Calu3 (cell line): ENCODE results near the gene CCBE1. TPM values are rescaled to one million over a fixed set of nuclear protein-coding genes. Genes with fewer than 3 reads are reported as not detected.

Experiments
- BruUV-seq: library from RNA; stranded (reverse); fragments of 400-500 nt; replicated peaks from 2 replicates; lab custom pipeline; 2021; lab: Mats Ljungman, UMichigan
- CTCF ChIA-PET: fragments of 300-600 bp; sonication (Branson Sonifier 250); formaldehyde crosslinking; loops from one replicate; lab custom pipeline; 2022; ENCODE audit warnings: antibody characterized with exemption; lab: Charles Lee
- DNase-seq: peaks from one replicate; pipeline ENCODE4 v3.0.0; 2022
- H3K27ac Mint-ChIP-seq: one replicate; pipeline ENCODE4 v1.8.0; 2022; ENCODE audit warnings: mixed read lengths; ENCODE audit not compliant: unreplicated experiment
- H3K27me3 Mint-ChIP-seq: one replicate; pipeline ENCODE4 v1.8.0; 2022; ENCODE audit warnings: mixed read lengths; ENCODE audit not compliant: unreplicated experiment
- H3K36me3 Mint-ChIP-seq: one replicate; pipeline ENCODE4 v1.8.0; 2022; ENCODE audit warnings: mild to moderate bottlenecking, moderate library complexity, mixed read lengths; ENCODE audit not compliant: insufficient read depth, unreplicated experiment
- H3K4me1 Mint-ChIP-seq: one replicate; pipeline ENCODE4 v1.8.0; 2022; ENCODE audit warnings: mild to moderate bottlenecking, low read depth, mixed read lengths; ENCODE audit not compliant: unreplicated experiment
- H3K4me3 Mint-ChIP-seq: one replicate; pipeline ENCODE4 v1.8.0; 2022; ENCODE audit warnings: mild to moderate bottlenecking, low read depth, moderate library complexity, mixed read lengths; ENCODE audit not compliant: unreplicated experiment
- H3K9me3 Mint-ChIP-seq: one replicate; pipeline ENCODE4 v1.8.0; 2022; ENCODE audit warnings: low read depth, mixed read lengths; ENCODE audit not compliant: unreplicated experiment
- intact Hi-C: fragments of 100-400 bp; cut with micrococcal nuclease; formaldehyde crosslinking; loops from one replicate; pipeline ENCODE4 v1.10.0; 2022; ENCODE audit not compliant: unreplicated experiment
- total RNA-seq: library from RNA; stranded (reverse); gene quantifications from 2 replicates; pipeline ENCODE4 v1.2.3, GENCODE V29; 2022
- TF ChIP-seq, protein P1 (sequence below): fragments of 200-600 bp; IDR thresholded peaks from one replicate; pipeline ENCODE4 v1.8.0; 2022; ENCODE audit warnings: antibody characterized with exemption; ENCODE audit not compliant: unreplicated experiment

Gene CCBE1
- total RNA-seq, 1 experiment from 2014 or later = 0.12 TPM

- DNase-seq = no peak
- H3K36me3 Mint-ChIP-seq = no peaks in the 10 kb centered on the region
- peaks cover 33% of the 10 kb centered on the region for H3K27me3 Mint-ChIP-seq
- H3K4me3 Mint-ChIP-seq = no peak overlapping the region
- intact Hi-C loops = no loop called here
- H3K9me3 Mint-ChIP-seq = no peaks in the 10 kb centered on the region
- H3K4me1 Mint-ChIP-seq = peaks cover 14% of the 10 kb centered on the region
- H3K27ac Mint-ChIP-seq = no peak overlapping the region
- no TSS peak for BruUV-seq
- TF ChIP-seq, protein P1, sequence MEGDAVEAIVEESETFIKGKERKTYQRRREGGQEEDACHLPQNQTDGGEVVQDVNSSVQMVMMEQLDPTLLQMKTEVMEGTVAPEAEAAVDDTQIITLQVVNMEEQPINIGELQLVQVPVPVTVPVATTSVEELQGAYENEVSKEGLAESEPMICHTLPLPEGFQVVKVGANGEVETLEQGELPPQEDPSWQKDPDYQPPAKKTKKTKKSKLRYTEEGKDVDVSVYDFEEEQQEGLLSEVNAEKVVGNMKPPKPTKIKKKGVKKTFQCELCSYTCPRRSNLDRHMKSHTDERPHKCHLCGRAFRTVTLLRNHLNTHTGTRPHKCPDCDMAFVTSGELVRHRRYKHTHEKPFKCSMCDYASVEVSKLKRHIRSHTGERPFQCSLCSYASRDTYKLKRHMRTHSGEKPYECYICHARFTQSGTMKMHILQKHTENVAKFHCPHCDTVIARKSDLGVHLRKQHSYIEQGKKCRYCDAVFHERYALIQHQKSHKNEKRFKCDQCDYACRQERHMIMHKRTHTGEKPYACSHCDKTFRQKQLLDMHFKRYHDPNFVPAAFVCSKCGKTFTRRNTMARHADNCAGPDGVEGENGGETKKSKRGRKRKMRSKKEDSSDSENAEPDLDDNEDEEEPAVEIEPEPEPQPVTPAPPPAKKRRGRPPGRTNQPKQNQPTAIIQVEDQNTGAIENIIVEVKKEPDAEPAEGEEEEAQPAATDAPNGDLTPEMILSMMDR = no peak
- CTCF ChIA-PET = interaction anchor here (0.6 to 0.9 kb wide), 2 partner anchors 11 to 176 kb away, joined by 3 read pairs; no protein-coding TSS in a partner anchor
Measured at GRCh38 chr18:59660786-59661743, 36.2 kb downstream of the CCBE1 start.

GRCh38 chr18:59660366-59660765, 36.9 kb downstream of the CCBE1 start:
- peaks cover 14% of the 10 kb centered on the region for H3K4me1 Mint-ChIP-seq
- BruUV-seq = no TSS peak

DNA sequence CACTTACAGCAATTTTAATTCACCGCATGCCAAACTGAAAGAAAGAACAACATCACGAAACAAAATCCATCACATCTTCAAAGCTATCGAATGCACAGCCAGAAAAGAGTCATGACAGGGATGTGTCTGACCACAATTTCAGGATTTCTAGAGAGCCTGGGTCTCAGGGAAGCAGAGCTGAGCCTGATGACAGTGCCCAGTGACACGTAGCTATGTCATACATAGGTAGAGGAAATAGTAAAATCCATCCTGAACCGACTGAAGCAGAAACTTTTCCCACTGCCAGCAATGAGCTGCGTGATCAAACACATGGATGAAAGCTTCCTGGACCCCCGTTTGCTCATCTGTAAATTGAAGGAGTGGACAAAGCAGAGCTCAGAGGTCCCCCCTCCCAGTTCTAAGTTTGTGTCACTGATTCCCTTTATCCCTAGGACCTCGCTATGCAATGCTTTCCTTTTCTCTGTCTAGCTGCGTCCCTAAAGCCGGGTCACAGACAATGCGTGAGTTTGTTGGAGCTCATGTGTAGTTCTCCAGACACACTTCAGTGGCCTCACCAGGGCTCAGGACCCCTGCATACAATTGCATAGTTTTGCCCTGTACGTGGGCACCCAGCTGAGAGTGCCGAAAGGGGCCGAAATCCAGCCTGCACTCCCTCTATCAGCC, 37.6 kb downstream of the CCBE1 start:
- TF ChIP-seq, protein P1 = no peak
- DNase-seq = no peak
- Mint-ChIP-seq H3K4me3 (no peak overlapping the region), H3K27me3 (peaks cover 23% of the 10 kb centered on the region), H3K27ac (no peak overlapping the region), H3K36me3 (no peaks in the 10 kb centered on the region), H3K9me3 (no peaks in the 10 kb centered on the region), H3K4me1 (peaks cover 14% of the 10 kb centered on the region)
- intact Hi-C loops = no loop called here
- CTCF ChIA-PET = no interaction called here
- no TSS peak for BruUV-seq

More at GRCh38 chr18:59660366-59660765, 36.9 kb downstream of the CCBE1 start:
- intact Hi-C loops = no loop called here
- CTCF ChIA-PET = no interaction called here
- peaks cover 26% of the 10 kb centered on the region for H3K27me3 Mint-ChIP-seq
- H3K4me3 Mint-ChIP-seq = no peak overlapping the region
- H3K27ac Mint-ChIP-seq = no peak overlapping the region
- no peak for DNase-seq
- no peaks in the 10 kb centered on the region for H3K36me3 Mint-ChIP-seq
- H3K9me3 Mint-ChIP-seq = no peaks in the 10 kb centered on the region
- TF ChIP-seq, protein P1 = no peak

- Mint-ChIP-seq H3K9me3 (no peaks in the 10 kb centered on the region), H3K4me1 (peaks cover 14% of the 10 kb centered on the region), H3K27me3 (peaks cover 16% of the 10 kb centered on the region), H3K36me3 (no peaks in the 10 kb centered on the region), H3K27ac (no peak overlapping the region), H3K4me3 (no peak overlapping the region)
- no TSS peak for BruUV-seq
- TF ChIP-seq, protein P1 = no peak
- CTCF ChIA-PET = no interaction called here
- intact Hi-C loops = no loop called here
- no peak for DNase-seq
Measured at GRCh38 chr18:59658941-59659340, 38.3 kb downstream of the CCBE1 start.
